Uterus (tissue), 2 donors: ENCODE data around the gene LIPJ.

Experiments used
- POLR2A ChIP-seq, 2 donors: fragments of 450-650 bp; IDR thresholded peaks; one replicate each; pipeline ENCODE4 v1.6.1; 2016; ENCODE audit warnings: antibody characterized with exemption in 2 of 2, mild to moderate bottlenecking in 1 of 2, moderate library complexity in 1 of 2
- TF ChIP-seq, protein P1 (sequence below), 4 experiments: fragments of 200-600 bp in 2 of 4; fragments of 450-650 bp in 2 of 4; sonication (generic) in 2 of 4; IDR thresholded peaks; one replicate each; pipeline ENCODE4 v1.5.1; 2016 to 2019; ENCODE audit warnings: antibody characterized with exemption in 4 of 4, mild to moderate bottlenecking in 2 of 4, moderate library complexity in 1 of 4

- TF ChIP-seq, protein P1, sequence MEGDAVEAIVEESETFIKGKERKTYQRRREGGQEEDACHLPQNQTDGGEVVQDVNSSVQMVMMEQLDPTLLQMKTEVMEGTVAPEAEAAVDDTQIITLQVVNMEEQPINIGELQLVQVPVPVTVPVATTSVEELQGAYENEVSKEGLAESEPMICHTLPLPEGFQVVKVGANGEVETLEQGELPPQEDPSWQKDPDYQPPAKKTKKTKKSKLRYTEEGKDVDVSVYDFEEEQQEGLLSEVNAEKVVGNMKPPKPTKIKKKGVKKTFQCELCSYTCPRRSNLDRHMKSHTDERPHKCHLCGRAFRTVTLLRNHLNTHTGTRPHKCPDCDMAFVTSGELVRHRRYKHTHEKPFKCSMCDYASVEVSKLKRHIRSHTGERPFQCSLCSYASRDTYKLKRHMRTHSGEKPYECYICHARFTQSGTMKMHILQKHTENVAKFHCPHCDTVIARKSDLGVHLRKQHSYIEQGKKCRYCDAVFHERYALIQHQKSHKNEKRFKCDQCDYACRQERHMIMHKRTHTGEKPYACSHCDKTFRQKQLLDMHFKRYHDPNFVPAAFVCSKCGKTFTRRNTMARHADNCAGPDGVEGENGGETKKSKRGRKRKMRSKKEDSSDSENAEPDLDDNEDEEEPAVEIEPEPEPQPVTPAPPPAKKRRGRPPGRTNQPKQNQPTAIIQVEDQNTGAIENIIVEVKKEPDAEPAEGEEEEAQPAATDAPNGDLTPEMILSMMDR (IDR thresholded peaks at IDR 0.05): no peak
- TF ChIP-seq POLR2A (IDR thresholded peaks at IDR 0.05): no peak
These were observed 44.0 kb upstream of the LIPJ start for GRCh38 chr10:88542522-88542921.
